NCI-H526 treated with DMSO at 0.1 percent for 48 hours (cell line): ENCODE measurements around the gene SULF2.
A peak's percentile ranks its signal among the peaks of the same experiment; 100 is the strongest.

Experiments used
- DNase-seq: peaks from one replicate; lab custom pipeline; 2025; lab: John Stamatoyannopoulos, UW

SULF2 gene

DNA sequence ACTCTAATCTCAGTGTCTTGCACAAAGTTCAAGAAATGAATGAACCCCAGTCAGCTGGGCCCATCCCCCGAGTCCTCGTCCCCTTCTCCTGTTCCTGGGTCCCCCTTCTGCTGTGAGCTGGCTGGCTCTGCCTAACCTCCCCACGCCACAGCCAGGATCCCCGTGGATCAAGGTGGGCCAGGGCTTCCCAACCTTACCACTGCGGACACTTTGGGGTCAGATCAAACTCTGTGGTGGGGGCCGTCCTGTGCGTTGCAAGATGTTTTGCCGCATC lies 116.2 kb downstream of the SULF2 start:
- DNase-seq, result no peak

DNA sequence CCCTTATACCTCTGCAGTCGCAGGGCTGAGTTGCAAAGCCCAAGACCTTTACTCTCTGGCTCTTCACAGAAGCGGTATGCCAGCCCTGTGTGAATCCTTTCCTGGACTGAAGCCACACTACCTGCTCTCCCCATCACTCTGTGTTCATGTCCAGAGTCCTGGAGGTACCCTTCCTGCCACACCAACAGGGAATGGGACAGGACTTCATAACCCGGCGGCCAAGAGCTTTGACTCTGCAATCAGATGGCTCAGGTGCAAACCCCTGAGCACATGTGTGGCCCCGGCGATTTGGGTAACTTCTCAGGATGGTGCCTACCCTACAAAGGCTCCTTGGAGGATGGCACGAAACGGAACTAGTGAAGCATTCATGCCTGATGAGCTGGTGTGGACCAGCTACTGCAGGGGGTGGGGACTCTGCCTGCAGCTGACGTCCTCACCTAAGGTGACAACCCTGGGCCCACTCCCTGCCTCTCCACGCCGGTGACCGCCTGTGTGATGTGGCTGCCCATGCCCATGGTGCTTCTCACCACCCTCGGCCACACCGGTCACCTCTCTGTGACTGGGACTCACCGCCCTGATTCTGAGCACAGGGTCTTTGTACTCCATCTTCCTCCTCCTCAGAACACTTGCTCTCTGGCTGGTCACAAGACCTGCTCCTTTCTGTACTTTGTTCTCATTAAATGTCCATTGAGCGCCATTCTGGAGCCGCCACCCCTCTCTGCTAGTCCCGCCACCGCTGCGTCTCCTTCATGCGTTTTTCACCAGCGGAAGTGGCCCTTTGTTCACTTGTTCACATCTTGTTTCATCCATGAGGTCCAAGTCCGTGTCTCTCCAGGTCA lies 116.7 kb downstream of the SULF2 start:
- DNase-seq, result no peak

DNA sequence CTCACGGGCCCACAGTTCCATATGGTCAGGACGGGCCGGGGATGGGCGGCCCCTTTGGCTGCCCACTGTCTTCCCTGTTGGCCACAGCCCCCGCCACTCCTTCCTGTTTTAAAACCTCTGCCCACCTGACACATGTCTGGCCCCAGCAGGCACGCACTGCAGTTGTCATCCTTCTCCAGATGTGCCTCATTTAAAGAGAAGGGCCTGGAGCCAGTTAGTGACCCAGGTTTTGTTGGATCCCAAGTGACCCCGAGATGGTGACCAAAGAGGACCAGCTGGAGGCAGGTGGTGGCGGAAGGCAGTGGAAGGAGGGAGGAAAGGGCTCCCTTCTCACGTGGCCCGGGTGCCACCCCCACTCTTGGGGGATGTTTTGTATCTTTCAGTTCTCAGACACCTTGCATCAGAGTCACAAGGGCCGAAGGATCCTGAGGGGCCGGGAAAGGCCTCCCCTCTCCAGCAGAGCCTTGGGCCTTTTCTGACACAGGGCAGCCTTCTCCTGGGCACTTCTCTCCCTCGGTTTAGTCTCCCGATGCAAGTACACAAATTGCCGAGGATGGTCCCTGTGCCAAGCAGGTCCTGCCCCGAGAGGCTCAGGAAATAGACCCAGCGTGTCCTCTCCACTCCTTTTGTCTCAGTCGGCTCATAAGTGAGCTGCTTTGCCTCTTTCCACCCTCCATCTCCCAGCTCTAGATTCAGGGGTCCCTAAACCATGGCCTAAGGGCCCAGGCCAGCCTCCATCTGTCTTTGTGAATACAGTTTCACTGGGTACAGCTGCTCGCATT lies 117.6 kb downstream of the SULF2 start:
- DNase-seq, result no peak

DNA sequence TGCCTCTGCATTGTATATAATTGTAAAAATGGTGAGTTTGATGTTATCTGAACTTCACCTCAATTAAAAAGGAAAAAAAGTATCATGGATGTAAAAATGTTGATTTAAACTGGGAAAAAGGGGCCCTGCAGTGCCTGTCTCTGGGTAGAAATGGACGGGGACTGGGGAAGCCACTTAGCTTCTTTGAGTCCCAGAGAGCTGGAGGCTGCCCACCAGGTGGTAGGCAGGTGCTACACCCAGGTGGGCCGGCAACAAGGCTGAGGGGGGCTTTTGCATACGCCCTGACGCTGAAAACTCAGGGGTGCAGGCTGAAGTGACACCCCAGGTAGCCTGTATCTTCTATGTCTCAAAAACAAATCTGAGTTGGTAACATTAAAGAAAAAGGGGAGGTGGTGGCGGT lies 118.2 kb downstream of the SULF2 start:
- no peak for DNase-seq

DNA sequence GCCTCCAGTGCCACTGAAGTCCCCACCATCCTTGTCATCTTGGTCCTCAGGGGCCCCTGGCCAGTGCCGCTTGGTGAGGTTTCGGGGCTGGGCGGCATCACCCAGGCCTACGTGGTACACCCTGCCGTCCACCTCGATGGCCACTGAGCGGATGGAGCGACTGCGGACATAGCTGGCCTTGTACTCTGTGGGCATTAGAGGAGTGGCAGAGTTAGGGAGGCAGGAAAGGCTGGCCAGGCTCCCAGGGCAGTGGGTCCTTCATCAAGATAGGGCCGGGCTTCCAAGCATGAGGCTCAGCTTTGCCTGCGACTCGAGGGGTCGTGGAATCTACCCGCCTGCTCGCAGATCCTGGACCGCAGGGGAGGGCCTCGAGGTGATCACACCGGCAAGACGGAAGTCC lies 119.0 kb downstream of the SULF2 start:
- no peak for DNase-seq

DNA sequence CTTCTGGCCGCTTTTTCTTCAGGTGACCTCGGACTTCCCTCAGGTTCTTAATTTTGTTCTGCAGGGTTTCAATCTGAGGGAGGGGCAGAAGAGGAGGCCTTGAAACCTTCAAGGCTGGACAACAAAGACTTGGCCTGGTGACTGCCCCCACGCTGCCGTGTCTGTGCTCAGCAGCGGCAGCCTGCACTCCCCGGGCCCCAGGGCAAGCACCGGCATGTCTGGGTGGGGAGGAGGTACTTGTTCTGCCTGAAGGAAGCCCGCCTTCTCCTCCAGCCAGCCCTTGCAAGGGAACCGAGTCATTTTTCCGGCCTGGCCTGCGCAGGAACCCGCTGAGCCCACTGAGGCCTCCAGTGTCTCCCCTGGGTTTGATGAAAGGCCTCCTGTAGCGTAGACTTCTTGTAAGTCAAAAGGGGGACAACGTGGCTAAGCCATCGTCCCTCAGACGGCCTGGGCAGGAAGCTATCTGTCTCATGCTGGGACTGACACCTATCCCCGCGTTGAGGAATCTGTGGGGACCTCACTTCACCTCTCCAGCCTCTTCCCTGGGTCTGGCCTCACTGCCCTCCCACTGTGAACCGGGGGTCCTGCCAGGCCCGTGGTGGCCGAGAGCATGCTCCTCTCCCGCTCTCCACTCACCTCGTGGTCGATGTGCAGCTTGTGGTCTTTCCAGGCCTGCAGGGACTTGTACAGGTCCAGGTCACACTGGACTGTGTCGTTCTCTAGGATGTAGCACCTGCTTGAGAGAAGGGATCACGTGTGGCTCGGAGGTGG lies 119.9 kb downstream of the SULF2 start:
- DNase-seq, result peak; percentile 19

DNA sequence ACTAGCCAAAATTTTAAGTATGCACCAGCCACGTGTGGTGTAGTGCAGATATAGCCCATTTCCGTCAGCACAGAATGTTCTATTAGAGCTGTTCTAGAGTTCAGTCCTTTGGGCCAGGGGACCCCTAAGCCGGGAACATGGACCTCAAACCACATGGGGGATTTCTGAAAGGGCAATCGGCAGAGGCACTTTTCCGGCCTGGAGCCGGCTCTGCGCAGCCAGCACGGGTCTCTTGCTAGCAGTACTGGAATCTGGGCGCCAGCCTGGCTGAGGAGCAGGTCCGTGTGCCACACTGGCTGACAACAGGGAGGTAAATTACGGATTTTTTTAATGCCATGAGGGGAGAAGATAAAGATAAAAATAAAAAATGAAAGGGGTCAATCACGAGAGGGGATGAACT lies 120.5 kb downstream of the SULF2 start:
- no peak for DNase-seq

DNA sequence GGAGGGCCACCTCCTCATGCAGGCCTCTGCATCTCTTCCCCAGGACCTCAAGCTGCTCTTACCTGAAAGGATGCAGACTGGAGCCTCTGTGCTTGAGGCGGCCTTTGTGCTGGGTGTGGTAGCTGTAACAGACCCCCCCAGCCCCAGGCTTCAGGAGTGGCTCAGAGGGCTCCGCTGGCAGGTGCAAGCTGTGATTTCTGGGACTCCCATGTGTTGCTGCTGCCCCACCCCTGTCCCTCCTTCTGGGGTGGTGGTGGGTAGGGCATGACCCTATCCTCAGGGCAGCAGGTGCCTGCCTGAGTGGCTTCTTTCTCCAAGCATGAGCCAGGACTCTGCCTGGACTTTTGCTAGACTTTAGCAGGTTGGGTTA lies 121.2 kb downstream of the SULF2 start:
- DNase-seq, result no peak

DNA sequence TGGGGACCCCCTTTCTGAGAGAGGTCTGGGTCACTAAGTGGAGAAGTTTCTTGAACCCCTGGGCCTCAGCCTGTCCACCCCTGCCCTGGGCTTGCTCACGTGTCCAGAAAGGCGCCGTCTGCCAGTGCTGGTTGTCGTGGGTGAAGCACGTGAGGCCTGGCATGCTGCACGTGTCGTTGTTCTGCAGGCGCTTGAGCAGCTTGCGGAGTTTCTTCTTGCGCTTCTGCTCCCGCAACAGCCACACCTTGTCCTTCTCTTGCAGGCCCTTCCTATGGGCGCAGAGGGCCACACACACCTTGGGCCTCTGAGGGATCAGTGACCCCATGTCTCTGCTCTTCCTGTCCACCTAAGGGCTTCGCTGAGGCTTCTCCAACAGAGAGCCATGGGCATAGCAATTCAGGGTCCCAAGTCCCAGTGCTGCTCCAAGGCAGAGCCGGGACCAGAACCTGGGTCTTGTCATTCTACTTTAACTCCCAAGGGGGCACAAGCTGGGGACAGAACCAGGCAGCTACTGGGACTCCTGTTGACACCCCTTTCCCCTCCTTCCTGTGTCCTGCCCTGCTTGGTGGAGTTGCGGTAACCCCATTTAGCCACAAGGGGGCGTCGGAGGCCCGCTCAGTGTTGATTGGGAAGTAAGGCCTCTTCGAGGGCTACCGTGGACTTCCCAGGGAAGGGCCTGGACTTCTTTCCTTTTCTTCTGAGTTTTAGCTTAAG lies 121.8 kb downstream of the SULF2 start:
- DNase-seq, result peak; percentile 31

DNA sequence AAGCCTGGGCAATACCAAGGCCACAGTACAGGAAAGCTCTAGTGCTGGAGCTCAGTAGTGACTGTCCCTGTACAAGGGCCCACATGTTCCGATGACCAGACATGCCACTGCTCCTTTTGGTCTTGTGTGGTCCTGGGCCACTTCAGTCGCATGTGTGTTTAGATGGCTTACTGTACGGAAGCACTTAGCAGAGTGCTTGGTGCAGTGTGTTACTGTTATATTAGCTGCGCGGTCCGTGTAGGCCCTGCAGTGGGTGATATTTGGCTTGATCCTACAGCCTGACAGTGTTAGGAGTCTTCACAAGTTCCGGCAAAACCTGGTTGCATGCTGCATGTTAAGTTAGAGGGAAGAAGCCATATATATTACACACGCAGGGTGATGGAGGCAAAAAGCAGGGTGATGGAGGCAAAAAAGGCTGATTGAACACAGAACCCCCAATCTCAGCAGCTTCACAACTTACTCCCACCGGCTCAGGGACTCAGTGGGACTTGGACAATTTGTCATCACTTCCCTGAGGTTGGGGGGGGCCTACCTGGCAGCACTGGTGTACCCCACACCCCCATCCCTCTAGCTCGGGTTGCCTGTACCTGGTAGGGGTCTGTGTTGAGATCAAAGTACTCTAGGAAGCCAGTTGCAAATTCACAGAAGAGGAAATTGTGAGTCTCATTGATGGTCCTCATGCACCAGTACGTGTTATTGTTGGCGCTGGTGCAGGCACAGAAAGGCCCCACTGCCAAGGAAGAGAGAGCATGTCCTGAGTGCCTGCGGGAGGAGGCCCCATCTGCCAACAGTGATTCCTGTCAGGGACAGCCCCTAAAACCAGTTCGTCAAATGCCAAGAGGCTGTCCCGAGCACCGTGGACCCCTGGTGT lies 122.6 kb downstream of the SULF2 start:
- DNase-seq, result no peak

DNA sequence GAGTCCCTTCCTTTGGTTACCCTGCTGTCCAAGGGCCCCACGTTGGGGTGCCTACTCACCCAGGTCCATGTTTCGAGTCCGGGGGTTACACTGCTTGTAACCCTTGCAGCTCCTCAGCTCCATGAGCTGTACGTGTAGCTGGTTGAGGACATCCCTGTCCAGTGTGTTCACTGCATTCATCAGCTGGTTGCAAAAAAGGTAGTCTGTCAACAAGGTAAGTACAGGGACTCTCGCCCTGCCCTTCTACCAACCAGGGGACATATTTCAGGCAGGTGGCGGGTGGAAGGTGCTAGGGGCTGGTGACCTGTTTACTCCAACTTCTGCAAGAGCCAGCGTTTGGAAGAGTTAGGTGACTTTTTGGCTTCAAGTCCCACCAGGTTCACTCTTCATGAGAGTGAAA lies 123.6 kb downstream of the SULF2 start:
- no peak for DNase-seq

DNA sequence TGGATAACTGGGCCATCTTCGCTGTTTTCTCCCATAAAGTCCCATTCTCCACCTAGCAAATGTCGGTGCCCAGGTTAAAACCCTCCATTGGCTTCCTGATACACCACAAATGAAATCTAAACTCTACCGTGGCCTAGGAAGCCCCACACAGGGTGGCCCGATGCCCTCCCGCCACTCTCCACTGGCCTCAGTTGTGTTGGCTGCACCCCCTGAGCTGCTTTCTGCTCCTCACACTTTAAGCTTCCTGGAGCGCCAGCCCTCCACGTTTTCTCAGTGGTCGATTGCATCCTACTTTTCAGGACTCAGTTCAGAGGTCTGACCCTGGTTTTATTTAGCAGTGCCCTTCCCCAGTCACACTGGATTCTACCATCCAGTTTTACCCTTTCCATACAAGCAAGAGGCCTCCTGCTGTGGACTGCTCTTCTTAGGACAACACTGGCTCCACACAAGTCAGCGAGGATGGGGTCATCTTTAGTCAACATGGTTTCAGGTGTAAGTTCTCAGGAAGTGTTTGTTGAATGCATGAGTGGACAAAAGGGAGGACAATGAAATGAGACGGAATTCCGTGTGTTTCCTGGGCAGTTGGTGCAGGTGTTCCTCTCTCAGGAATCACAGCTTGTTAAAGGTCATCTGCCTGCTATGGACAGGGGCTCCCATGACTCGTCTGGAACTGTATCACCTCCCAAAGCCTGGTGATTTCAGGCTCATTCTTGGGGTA lies 124.1 kb downstream of the SULF2 start:
- no peak for DNase-seq

DNA sequence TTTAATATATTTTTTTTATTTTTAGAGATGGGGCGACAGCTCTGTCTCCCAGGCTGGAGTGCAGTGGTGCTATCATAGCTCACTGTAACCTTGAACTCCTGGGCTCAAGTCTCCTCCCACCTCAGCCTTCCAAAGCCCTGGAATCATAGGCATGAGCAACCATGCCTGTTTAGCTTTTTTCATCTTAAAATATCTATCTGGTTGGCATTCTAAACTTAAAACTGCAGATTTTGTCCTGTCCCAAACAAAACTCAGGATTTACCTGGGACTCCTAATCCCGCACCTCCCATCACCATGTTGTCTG lies 124.7 kb downstream of the SULF2 start:
- DNase-seq, result no peak

DNA sequence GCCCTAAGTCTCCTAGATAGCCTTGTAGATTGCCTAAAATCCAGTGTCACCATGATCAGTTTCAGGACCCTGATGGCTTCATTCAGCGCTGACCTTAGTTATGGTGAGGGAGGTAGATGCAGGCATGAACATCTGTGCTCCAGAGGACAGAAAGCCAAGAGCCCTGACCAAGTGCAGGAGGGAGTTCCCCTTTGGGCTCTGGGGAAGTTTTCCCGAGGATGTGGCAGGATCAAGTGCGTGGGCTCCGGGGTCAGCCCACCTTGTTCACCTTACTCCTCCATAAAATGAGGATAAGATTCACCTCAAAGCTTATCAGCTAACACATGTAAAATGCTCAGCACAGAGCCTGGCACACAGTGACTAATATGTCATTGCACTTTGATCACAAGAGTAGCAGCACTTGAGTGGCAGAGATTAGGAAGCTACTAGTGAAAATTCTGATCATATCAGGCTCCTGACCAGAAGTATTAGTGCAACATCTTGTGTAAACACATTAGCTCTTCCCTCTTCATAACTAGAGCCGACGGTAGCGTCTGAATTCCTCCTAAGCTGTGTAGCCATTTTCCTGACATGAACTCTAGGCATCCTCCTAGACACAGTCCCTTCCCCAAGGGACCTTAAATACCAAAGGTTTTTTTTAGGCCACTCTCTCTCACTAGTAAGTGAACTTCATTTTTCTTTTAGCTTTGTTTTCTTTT lies 125.2 kb downstream of the SULF2 start:
- DNase-seq, result no peak

DNA sequence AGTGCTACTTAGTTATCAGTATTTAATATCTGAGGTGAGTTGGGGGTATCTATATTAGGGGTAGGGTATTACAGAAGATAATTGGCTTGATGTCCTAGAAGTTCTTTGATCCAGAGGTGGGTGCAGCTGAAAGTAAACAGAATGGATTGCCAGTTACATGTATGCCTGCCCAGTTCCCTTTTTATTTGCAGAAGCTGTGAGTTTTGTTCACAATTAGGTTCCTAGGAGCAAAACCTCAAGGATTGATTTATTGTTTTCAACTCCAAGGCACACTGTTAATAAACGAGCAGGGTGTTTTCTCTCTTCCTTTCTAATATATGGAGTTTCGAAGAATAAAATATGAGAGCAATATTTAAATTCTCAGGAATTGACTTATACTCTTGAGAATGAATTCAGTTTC lies 129.0 kb downstream of the SULF2 start:
- no peak for DNase-seq

DNA sequence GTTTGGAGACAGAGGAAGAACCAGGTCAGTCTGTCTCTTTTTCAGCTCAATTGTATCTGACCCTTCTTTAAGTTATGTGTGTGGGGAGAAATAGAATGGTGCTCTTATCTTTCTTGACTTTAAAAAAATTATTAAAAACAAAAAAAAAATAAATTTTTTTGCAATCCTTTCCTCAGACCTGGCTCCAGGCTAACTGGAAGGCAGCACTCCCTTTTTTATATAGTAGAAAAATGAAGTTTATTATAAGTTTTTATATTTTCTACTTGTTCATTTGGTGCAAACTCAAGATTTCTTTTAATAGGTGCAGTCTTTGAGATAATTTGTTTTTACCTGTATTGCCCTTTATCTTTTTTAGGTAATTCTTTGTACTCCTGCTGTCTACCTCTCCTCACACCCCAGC lies 129.6 kb downstream of the SULF2 start:
- no peak for DNase-seq

DNA sequence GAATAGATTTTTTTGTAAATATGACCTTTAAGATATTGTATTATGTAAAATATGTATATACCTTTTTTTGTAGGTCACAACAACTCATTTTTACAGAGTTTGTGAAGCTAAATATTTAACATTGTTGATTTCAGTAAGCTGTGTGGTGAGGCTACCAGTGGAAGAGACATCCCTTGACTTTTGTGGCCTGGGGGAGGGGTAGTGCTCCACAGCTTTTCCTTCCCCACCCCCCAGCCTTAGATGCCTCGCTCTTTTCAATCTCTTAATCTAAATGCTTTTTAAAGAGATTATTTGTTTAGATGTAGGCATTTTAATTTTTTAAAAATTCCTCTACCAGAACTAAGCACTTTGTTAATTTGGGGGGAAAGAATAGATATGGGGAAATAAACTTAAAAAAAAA lies 130.9 kb downstream of the SULF2 start:
- no peak for DNase-seq

DNA sequence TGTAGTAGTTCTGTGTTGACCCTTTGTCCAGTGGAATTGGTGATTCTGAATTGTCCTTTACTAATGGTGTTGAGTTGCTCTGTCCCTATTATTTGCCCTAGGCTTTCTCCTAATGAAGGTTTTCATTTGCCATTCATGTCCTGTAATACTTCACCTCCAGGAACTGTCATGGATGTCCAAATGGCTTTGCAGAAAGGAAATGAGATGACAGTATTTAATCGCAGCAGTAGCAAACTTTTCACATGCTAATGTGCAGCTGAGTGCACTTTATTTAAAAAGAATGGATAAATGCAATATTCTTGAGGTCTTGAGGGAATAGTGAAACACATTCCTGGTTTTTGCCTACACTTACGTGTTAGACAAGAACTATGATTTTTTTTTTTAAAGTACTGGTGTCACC lies 131.4 kb downstream of the SULF2 start:
- no peak for DNase-seq

DNA sequence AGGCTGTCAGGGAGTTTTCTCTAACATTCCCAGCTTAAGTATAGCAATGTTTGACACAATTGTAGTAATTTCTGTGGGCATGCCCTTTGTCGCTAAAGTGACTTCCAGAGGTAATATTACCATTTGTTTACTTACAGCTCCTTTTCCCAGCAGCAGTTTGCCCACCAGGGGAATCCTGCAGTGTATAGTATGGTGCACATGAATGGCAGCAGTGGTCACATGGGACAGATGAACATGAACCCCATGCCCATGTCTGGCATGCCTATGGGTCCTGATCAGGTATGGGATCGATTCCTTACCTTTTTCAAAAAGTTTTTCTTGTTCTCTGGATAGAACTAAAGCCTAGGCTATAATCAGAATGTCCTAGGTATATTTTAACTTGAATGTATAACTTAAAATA lies 132.5 kb downstream of the SULF2 start:
- DNase-seq, result no peak

DNA sequence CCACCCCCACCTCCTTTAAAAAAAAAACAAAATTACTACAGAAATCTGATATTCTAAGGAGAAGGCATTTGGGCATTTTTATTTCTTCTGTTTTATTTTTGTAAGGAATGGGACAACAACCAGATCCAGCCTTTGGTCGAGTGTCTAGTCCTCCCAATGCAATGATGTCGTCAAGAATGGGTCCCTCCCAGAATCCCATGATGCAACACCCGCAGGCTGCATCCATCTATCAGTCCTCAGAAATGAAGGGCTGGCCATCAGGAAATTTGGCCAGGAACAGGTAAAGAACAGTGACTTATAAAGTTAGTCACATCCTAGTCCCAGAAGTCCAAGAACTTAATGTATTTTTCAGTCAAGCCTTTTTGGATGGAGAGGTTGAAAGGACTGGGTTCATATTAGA lies 133.0 kb downstream of the SULF2 start:
- no peak for DNase-seq
